HL-60 (cell line): ENCODE measurements around the gene SENP1.

Source experiments
- GABPA ChIP-seq: IDR thresholded peaks from 2 replicates; pipeline ENCODE4 v1.6.1; 2012; ENCODE audit warnings: low read depth
- TF ChIP-seq, protein P1 (sequence below): IDR thresholded peaks from one replicate; pipeline ENCODE4 v1.5.1; 2011; ENCODE audit warnings: low read length, control low read depth, inconsistent platforms; ENCODE audit not compliant: insufficient read depth
- TF ChIP-seq, protein P2 (sequence below): IDR thresholded peaks from 2 replicates; pipeline ENCODE4 v1.6.1; 2012; ENCODE audit warnings: low read depth; ENCODE audit not compliant: insufficient replicate concordance

DNA sequence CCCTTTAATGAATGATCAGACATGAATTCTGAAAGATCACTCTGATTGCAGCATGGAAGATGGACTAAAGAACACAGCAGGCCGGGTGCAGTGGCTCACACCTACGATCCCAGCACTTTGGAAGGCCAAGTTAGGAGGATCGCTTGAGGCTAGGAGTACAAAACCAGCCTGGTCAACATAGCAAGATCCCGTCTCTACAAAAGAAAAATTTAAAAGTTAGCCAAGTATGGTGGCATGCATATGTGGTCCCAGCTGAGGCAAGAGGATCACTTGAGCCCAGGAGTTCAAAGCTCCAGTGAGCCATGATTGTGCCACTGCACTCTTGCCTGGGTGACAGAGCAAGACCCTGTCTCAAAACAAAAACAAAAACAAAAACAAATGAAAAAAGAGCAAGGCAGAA is 35.1 kb downstream of the SENP1 start:
- TF ChIP-seq, protein P1, sequence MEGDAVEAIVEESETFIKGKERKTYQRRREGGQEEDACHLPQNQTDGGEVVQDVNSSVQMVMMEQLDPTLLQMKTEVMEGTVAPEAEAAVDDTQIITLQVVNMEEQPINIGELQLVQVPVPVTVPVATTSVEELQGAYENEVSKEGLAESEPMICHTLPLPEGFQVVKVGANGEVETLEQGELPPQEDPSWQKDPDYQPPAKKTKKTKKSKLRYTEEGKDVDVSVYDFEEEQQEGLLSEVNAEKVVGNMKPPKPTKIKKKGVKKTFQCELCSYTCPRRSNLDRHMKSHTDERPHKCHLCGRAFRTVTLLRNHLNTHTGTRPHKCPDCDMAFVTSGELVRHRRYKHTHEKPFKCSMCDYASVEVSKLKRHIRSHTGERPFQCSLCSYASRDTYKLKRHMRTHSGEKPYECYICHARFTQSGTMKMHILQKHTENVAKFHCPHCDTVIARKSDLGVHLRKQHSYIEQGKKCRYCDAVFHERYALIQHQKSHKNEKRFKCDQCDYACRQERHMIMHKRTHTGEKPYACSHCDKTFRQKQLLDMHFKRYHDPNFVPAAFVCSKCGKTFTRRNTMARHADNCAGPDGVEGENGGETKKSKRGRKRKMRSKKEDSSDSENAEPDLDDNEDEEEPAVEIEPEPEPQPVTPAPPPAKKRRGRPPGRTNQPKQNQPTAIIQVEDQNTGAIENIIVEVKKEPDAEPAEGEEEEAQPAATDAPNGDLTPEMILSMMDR, result no peak
- no peak for TF ChIP-seq GABPA
- TF ChIP-seq, protein P2, sequence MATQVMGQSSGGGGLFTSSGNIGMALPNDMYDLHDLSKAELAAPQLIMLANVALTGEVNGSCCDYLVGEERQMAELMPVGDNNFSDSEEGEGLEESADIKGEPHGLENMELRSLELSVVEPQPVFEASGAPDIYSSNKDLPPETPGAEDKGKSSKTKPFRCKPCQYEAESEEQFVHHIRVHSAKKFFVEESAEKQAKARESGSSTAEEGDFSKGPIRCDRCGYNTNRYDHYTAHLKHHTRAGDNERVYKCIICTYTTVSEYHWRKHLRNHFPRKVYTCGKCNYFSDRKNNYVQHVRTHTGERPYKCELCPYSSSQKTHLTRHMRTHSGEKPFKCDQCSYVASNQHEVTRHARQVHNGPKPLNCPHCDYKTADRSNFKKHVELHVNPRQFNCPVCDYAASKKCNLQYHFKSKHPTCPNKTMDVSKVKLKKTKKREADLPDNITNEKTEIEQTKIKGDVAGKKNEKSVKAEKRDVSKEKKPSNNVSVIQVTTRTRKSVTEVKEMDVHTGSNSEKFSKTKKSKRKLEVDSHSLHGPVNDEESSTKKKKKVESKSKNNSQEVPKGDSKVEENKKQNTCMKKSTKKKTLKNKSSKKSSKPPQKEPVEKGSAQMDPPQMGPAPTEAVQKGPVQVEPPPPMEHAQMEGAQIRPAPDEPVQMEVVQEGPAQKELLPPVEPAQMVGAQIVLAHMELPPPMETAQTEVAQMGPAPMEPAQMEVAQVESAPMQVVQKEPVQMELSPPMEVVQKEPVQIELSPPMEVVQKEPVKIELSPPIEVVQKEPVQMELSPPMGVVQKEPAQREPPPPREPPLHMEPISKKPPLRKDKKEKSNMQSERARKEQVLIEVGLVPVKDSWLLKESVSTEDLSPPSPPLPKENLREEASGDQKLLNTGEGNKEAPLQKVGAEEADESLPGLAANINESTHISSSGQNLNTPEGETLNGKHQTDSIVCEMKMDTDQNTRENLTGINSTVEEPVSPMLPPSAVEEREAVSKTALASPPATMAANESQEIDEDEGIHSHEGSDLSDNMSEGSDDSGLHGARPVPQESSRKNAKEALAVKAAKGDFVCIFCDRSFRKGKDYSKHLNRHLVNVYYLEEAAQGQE, result no peak
